T-cell (primary cell): ENCODE results near the gene PDZK1. TPM values are rescaled to one million over a fixed set of nuclear protein-coding genes. Genes with fewer than 3 reads are reported as not detected.
"Not testable (repeated sequence)": the region's sequence is repeated elsewhere in the genome, so short reads cannot be mapped to it uniquely, and the experiment has no call there.

Experiments used
- ATAC-seq, 4 experiments: fragments of 200-7000 bp in 3 of 4; fragments of 150-1000 bp in 1 of 4; cut with Tn5 transposase; replicated peaks in 1 of 4; 1 replicate in 3 of 4; 2 replicates in 1 of 4; pipeline ENCODE4 v1.10.0; 2021; ENCODE audit warnings: moderate library complexity in 3 of 4, mild to moderate bottlenecking in 2 of 4, moderate number of reproducible peaks in 1 of 4
- CTCF ChIA-PET, 2 donors: fragments of 300-600 bp; sonication (Branson Sonifier 250); formaldehyde crosslinking; loops; one replicate each; lab custom pipeline; 2022; ENCODE audit warnings: antibody characterized with exemption in 2 of 2; lab: Charles Lee
- POLR2A ChIA-PET, 2 donors: fragments of 300-600 bp; sonication (Branson Sonifier 250); formaldehyde crosslinking; loops; one replicate each; lab custom pipeline; 2022; ENCODE audit warnings: antibody characterized with exemption in 2 of 2; lab: Charles Lee
- DNase-seq, 35 experiments: peaks; one replicate each; pipeline versions ENCODE4 v3.0.0 to v3.0.0-alpha.2; 2013 to 2023
- H3K27ac ChIP-seq: one replicate; pipeline ENCODE4 v1.5.1; 2013; ENCODE audit warnings: low read length
- H3K27me3 ChIP-seq, 2 experiments: replicated peaks in 1 of 2; 1 replicate in 1 of 2; 2 replicates in 1 of 2; pipeline versions ENCODE4 v1.6.1 to v1.7.0; 2013; ENCODE audit warnings: low read length in 1 of 2, mixed read lengths in 1 of 2; ENCODE audit not compliant: control insufficient read depth in 2 of 2, insufficient read depth in 2 of 2; ENCODE audit errors: extremely low read depth in 1 of 2
- H3K36me3 ChIP-seq, 2 donors: 1 replicate in 1 of 2; 2 replicates in 1 of 2; pipeline versions ENCODE4 v1.6.1 to v1.7.0; 2013; ENCODE audit warnings: low read length in 1 of 2; ENCODE audit not compliant: control insufficient read depth in 2 of 2, insufficient read depth in 1 of 2; ENCODE audit errors: extremely low read depth in 1 of 2
- H3K4me1 ChIP-seq, 2 experiments: 1 replicate in 1 of 2; 2 replicates in 1 of 2; pipeline versions ENCODE4 v1.6.1 to v1.7.0; 2013; ENCODE audit warnings: low read length in 2 of 2, mixed read lengths in 1 of 2; ENCODE audit not compliant: insufficient read depth in 2 of 2, control insufficient read depth in 1 of 2; ENCODE audit errors: extremely low read depth in 1 of 2
- H3K4me3 ChIP-seq, 2 donors: 1 replicate in 1 of 2; 2 replicates in 1 of 2; pipeline versions ENCODE4 v1.5.1 to v1.7.0; 2013; ENCODE audit warnings: mild to moderate bottlenecking in 2 of 2, low read length in 1 of 2, moderate library complexity in 1 of 2; ENCODE audit not compliant: control insufficient read depth in 1 of 2; ENCODE audit errors: extremely low read depth in 1 of 2
- H3K9me3 ChIP-seq: 2 replicates; pipeline ENCODE4 v1.7.0; 2013
- H3K27ac Mint-ChIP-seq, 2 donors: one replicate each; pipeline ENCODE4 v1.8.0; 2020 to 2021; ENCODE audit warnings: mild to moderate bottlenecking in 2 of 2, mixed read lengths in 2 of 2
- H3K27me3 Mint-ChIP-seq, 2 donors: one replicate each; pipeline ENCODE4 v1.8.0; 2021 to 2022; ENCODE audit warnings: mixed read lengths in 2 of 2
- H3K36me3 Mint-ChIP-seq: one replicate; pipeline ENCODE4 v1.8.0; 2021; ENCODE audit warnings: mixed read lengths
- H3K4me1 Mint-ChIP-seq, 3 donors: one replicate each; pipeline ENCODE4 v1.8.0; 2020 to 2022; ENCODE audit warnings: mixed read lengths in 3 of 3, mild to moderate bottlenecking in 1 of 3
- H3K4me3 Mint-ChIP-seq, 3 donors: one replicate each; pipeline ENCODE4 v1.8.0; 2020 to 2022; ENCODE audit warnings: mild to moderate bottlenecking in 3 of 3, mixed read lengths in 3 of 3, moderate library complexity in 3 of 3
- H3K9me3 Mint-ChIP-seq, 3 donors: one replicate each; pipeline ENCODE4 v1.8.0; 2020 to 2022; ENCODE audit warnings: mixed read lengths in 3 of 3
- WGBS: methylation state at CpG from one replicate; pipeline ENCODE4 v1.1.5; 2013; ENCODE audit warnings: missing lambda C conversion rate; ENCODE audit not compliant: insufficient coverage; 5-methylcytosine and 5-hydroxymethylcytosine counted together
- total RNA-seq, 35 experiments: library from RNA in 6 of 35; stranded (reverse) in 6 of 35; fragments of 120-200 nt in 1 of 35; gene quantifications; one replicate each; pipeline versions ENCODE4 v1.2.1 to v1.2.4 and lab custom pipeline; 2013 to 2026

PDZK1 gene
- total RNA-seq, 5 donors from 2014 or later (not counting 1 experiment from before 2014, with no cell fraction given): 0.39 TPM; not detected in 4

DNA sequence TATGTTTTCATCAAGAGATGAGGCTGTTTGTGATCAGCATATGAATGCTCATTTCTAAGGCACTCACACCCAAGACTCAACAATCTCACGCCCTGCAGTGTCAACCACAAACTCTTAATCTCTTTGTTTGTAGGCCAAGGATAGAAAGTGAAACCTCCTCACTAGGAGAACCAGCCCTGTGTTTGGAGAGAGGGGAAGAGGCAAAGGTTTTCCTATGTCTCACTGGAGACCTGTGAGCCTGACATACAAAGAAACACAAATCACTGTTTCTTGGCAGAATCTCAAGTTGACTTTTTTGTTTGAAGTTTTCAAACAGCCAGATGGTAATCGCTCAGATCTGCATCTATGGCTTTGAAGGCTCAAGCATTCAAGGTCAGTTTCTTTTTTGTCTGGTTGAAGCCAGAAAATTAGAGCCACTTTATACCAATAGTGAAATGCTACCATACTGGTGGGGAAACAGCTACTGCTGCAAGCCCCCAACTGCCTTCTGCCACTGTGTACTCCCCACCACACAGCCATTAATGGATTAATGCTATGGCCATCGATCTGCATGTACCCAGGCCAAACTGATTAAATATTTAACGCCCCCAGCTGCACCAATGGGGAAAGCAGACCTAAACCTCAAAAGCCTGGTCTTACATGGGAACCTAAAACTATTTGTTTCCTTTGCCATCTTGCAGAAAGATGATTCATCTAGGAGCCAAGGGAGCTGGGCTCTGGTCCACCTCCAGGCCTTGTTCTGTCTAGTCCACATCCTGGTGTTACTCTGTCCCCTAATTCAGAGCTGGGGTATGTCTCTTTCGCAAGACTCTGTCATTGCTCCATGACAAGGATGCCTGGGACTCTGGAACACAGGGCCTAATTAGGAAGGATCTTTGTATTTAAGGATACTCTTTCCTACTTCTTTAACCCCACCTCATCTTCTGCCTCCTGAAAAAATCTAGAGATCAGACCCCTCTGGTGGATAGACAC is 16.3 kb downstream of the PDZK1 start:
- Histone ChIP-seq H3K27ac (peak overlapping the region; percentile 62), H3K36me3 (no peaks in the 10 kb centered on the region), H3K27me3 (no peaks in the 10 kb centered on the region), H3K4me1 (peaks cover 9 to 37% of the 10 kb centered on the region in 2 experiments), H3K9me3 (no peaks in the 10 kb centered on the region), H3K4me3 (no peak overlapping the region)
- Mint-ChIP-seq H3K4me1 (peaks cover 27 to 39% (median 31%) of the 10 kb centered on the region in 3 donors), H3K9me3 (no peaks in the 10 kb centered on the region), H3K4me3 (peak overlapping the region; percentile 9 to 64 (median 41)), H3K27me3 (no peaks in the 10 kb centered on the region), H3K27ac (peak overlapping the region; percentile 86 to 88), H3K36me3 (no peaks in the 10 kb centered on the region)
- peak in 27 of 35 experiments; percentile 3 to 67 (median 21) for DNase-seq
- peak; percentile 88 to 99 (median 92) for ATAC-seq
- CTCF ChIA-PET: no interaction called here
- POLR2A ChIA-PET: interaction anchor here in 1 of 2 donors (1.0 kb wide), 1 partner anchor 30 kb away, joined by 3 read pairs; no protein-coding TSS in a partner anchor
- 60% methylated on average over 3 of the region's 5 CpGs for WGBS

DNA sequence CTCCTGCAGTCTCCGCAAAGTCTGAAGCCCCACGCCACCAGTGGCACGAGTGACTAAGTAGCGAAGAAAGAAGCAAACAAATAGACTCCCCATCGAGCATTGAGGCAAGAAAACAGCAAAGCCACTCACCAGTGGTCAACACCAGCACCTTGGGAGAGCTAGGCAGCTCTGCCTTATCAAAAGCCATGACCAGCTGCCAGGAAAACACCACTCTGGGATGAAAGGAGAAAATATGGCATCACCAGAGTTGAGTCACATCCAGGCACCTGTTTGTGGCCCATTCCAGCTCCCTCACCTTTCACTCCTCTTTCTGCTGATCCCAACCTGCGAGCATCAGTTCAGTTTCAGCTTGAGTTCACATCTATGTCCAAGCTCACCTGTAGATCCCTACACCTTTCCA is 17.2 kb downstream of the PDZK1 start:
- Mint-ChIP-seq H3K27me3 (no peaks in the 10 kb centered on the region), H3K9me3 (no peaks in the 10 kb centered on the region), H3K27ac (peak overlapping the region; percentile 86 to 88), H3K4me3 (peak overlapping the region; percentile 13 to 41 (median 14)), H3K4me1 (peaks cover 27 to 39% (median 31%) of the 10 kb centered on the region in 3 donors), H3K36me3 (no peaks in the 10 kb centered on the region)
- Histone ChIP-seq H3K27ac (peak overlapping the region; percentile 62), H3K4me3 (no peak overlapping the region), H3K4me1 (peaks cover 9 to 37% of the 10 kb centered on the region in 2 experiments), H3K27me3 (no peaks in the 10 kb centered on the region), H3K9me3 (no peaks in the 10 kb centered on the region), H3K36me3 (no peaks in the 10 kb centered on the region)
- no peak for DNase-seq
- no peak for ATAC-seq
- ChIA-PET CTCF (no interaction called here), POLR2A (no interaction called here)
- WGBS: 87% methylated on average over 6 of the region's 6 CpGs

- Mint-ChIP-seq H3K36me3 (no peaks in the 10 kb centered on the region), H3K9me3 (no peaks in the 10 kb centered on the region), H3K27ac (peak overlapping the region; percentile 86 to 88), H3K4me3 (peak overlapping the region in 1 of 3 donors; percentile 41), H3K4me1 (peaks cover 27 to 39% (median 31%) of the 10 kb centered on the region in 3 donors), H3K27me3 (no peaks in the 10 kb centered on the region)
- CTCF ChIA-PET: interaction anchor here in 1 of 2 donors (1.0 kb wide), 1 partner anchor 32 kb away, joined by 3 read pairs; no protein-coding TSS in a partner anchor
- Histone ChIP-seq H3K4me1 (peaks cover 9 to 37% of the 10 kb centered on the region in 2 experiments), H3K9me3 (no peaks in the 10 kb centered on the region), H3K4me3 (no peak overlapping the region), H3K27me3 (no peaks in the 10 kb centered on the region), H3K27ac (peak overlapping the region; percentile 62), H3K36me3 (no peaks in the 10 kb centered on the region)
- no peak for DNase-seq
- no peak for ATAC-seq
- POLR2A ChIA-PET: no interaction called here
- WGBS: 94% methylated on average over 6 of the region's 6 CpGs
Observed at GRCh38 chr1:145688924-145689323, 18.2 kb downstream of the PDZK1 start.

DNA sequence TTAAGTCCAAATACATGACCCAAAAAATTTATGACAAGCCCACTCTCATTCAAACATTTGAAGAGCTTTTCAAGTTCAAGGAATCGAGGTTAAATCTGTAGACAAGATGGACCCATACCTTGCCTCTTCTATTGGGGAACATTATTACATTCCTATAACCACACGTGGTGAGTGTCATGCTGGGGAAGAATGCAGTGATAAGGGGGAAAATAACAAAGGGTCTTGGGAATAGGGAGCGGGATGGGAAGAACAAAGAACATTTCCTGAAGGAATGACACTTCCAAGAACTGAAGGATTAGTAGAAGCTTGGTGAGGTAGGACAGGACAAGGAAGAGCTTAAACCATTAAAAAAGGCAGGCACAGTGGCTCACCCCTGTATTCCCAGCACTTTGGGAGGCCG is 18.8 kb downstream of the PDZK1 start:
- peak overlapping the region in 1 of 3 donors; percentile 28 for H3K4me3 Mint-ChIP-seq
- H3K27me3 ChIP-seq: no peaks in the 10 kb centered on the region
- H3K36me3 Mint-ChIP-seq: no peaks in the 10 kb centered on the region
- no peak for ATAC-seq
- ChIA-PET POLR2A (no interaction called here), CTCF (interaction anchor here in 1 of 2 donors (1.0 kb wide), 1 partner anchor 32 kb away, joined by 3 read pairs; no protein-coding TSS in a partner anchor)
- no peaks in the 10 kb centered on the region for H3K9me3 Mint-ChIP-seq
- H3K4me3 ChIP-seq: no peak overlapping the region
- H3K27me3 Mint-ChIP-seq: no peaks in the 10 kb centered on the region
- peaks cover 9 to 37% of the 10 kb centered on the region in 2 experiments for H3K4me1 ChIP-seq
- no peak for DNase-seq
- WGBS: 100% methylated on average over 2 of the region's 4 CpGs
- no peaks in the 10 kb centered on the region for H3K36me3 ChIP-seq
- H3K27ac ChIP-seq: peak overlapping the region; percentile 62
- peaks cover 27 to 39% (median 31%) of the 10 kb centered on the region in 3 donors for H3K4me1 Mint-ChIP-seq
- peak overlapping the region; percentile 21 to 74 for H3K27ac Mint-ChIP-seq
- H3K9me3 ChIP-seq: no peaks in the 10 kb centered on the region

DNA sequence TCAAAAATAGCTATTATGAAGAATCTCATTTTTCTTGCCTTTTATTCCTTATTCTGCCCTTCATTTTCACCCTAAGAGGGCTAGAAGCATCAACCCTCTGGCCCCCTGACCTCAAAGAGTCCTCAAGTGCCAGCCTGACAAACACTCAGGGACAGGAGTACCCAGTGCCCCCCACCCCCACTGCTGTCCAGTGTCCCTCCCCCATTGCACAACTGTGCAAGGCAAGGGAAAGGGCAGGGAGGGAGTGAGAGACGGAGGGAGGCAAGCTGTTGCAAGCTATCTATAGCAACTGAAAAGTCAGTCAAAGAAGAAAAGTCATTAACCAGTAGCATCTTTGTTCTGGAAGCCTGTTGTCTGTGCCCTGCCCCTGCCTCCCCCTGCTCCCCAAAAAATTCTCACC is 21.1 kb downstream of the PDZK1 start:
- H3K36me3 Mint-ChIP-seq, H3K4me3 Mint-ChIP-seq, H3K4me3 ChIP-seq, H3K9me3 ChIP-seq, CTCF ChIA-PET, DNase-seq, H3K9me3 Mint-ChIP-seq, ATAC-seq, H3K27me3 Mint-ChIP-seq, POLR2A ChIA-PET, H3K27ac ChIP-seq, H3K27ac Mint-ChIP-seq, H3K36me3 ChIP-seq, H3K27me3 ChIP-seq: not testable (repeated sequence)
- H3K4me1 Mint-ChIP-seq: peaks cover 25 to 29% (median 27%) of the 10 kb centered on the region in 3 donors
- WGBS: no CpG with 5 or more reads among the region's 1 CpG
- H3K4me1 ChIP-seq: peaks cover 9 to 29% of the 10 kb centered on the region in 2 experiments

- CTCF ChIA-PET, H3K27me3 Mint-ChIP-seq, H3K27ac Mint-ChIP-seq, H3K4me3 ChIP-seq, ATAC-seq, H3K36me3 Mint-ChIP-seq, H3K9me3 ChIP-seq, H3K27ac ChIP-seq, H3K4me3 Mint-ChIP-seq, H3K27me3 ChIP-seq, H3K36me3 ChIP-seq, POLR2A ChIA-PET, H3K9me3 Mint-ChIP-seq, DNase-seq: not testable (repeated sequence)
- peaks cover 5 to 20% of the 10 kb centered on the region in 2 experiments for H3K4me1 ChIP-seq
- peaks cover 13 to 17% (median 15%) of the 10 kb centered on the region in 3 donors for H3K4me1 Mint-ChIP-seq
- no CpG with 5 or more reads among the region's 3 CpGs for WGBS
Observed at GRCh38 chr1:145684858-145685257, 22.3 kb downstream of the PDZK1 start.
